Measurements from ENCODE around the gene P4HA2. TPM values are rescaled to one million over a fixed set of nuclear protein-coding genes. Genes with fewer than 3 reads are reported as not detected.

P4HA2 gene
- total RNA-seq, 5 donors from 2014 or later (not counting 1 experiment from before 2014, with no cell fraction given) = 0.50 to 0.99 (median 0.98) TPM; not detected in 2

- Mint-ChIP-seq H3K9me3 (peaks cover 2 to 17% (median 5%) of the 10 kb centered on the region in 3 donors), H3K4me3 (no peak overlapping the region), H3K36me3 (no peaks in the 10 kb centered on the region), H3K4me1 (no peaks in the 10 kb centered on the region), H3K27ac (no peak overlapping the region), H3K27me3 (peaks cover 0 to 4% of the 10 kb centered on the region in 2 donors)
- Histone ChIP-seq H3K27ac (ENCODE audit: low read length) (no peak overlapping the region), H3K4me3 (ENCODE audit: control insufficient read depth in 1 of 2, extremely low read depth in 1 of 2, low read length in 1 of 2) (no peak overlapping the region), H3K36me3 (ENCODE audit: control insufficient read depth in 2 of 2, extremely low read depth in 1 of 2, insufficient read depth in 1 of 2, low read length in 1 of 2) (no peaks in the 10 kb centered on the region), H3K27me3 (replicated peaks in 1 of 2; ENCODE audit: control insufficient read depth in 2 of 2, extremely low read depth in 1 of 2, insufficient read depth in 2 of 2, low read length in 1 of 2) (peaks cover 0 to 29% of the 10 kb centered on the region in 2 experiments), H3K9me3 (no peaks in the 10 kb centered on the region), H3K4me1 (ENCODE audit: control insufficient read depth in 1 of 2, extremely low read depth in 1 of 2, insufficient read depth in 2 of 2, low read length in 2 of 2) (no peaks in the 10 kb centered on the region)
- POLR2A ChIA-PET = interaction anchor here in 1 of 2 donors (0.5 kb wide), 1 partner anchor 14 kb away, joined by 4 read pairs; no protein-coding TSS in a partner anchor
- CTCF ChIA-PET = interaction anchor here in 1 of 2 donors (1.0 kb wide), 1 partner anchor 18 kb away, joined by 3 read pairs; no protein-coding TSS in a partner anchor
- DNase-seq (no peak), ATAC-seq (replicated peaks in 1 of 4) (no peak)
- WGBS (ENCODE audit: insufficient coverage) = 94% methylated on average over 2 of the region's 2 CpGs
Measured at GRCh38 chr5:132250547-132250946, 22.9 kb upstream of the P4HA2 start.

- Histone ChIP-seq H3K4me3 (ENCODE audit: control insufficient read depth in 1 of 2, extremely low read depth in 1 of 2, low read length in 1 of 2) (no peak overlapping the region), H3K27me3 (replicated peaks in 1 of 2; ENCODE audit: control insufficient read depth in 2 of 2, extremely low read depth in 1 of 2, insufficient read depth in 2 of 2, low read length in 1 of 2) (peaks cover 0 to 19% of the 10 kb centered on the region in 2 experiments), H3K4me1 (ENCODE audit: control insufficient read depth in 1 of 2, extremely low read depth in 1 of 2, insufficient read depth in 2 of 2, low read length in 2 of 2) (no peaks in the 10 kb centered on the region), H3K36me3 (ENCODE audit: control insufficient read depth in 2 of 2, extremely low read depth in 1 of 2, insufficient read depth in 1 of 2, low read length in 1 of 2) (no peaks in the 10 kb centered on the region), H3K9me3 (no peaks in the 10 kb centered on the region), H3K27ac (ENCODE audit: low read length) (no peak overlapping the region)
- ATAC-seq (replicated peaks in 1 of 4) (no peak), DNase-seq (no peak)
- peaks cover 16% of the 10 kb centered on the region for H3K36me3 Mint-ChIP-seq
- H3K4me3 Mint-ChIP-seq = no peak overlapping the region
- ChIA-PET POLR2A (no interaction called here), CTCF (interaction anchor here in 1 of 2 donors (0.6 to 1.2 kb wide), 2 partner anchors 9 to 254 kb away, joined by 3 read pairs; no protein-coding TSS in a partner anchor)
- H3K27ac Mint-ChIP-seq = no peak overlapping the region
- H3K27me3 Mint-ChIP-seq = peaks cover 14 to 19% of the 10 kb centered on the region in 2 donors
- H3K4me1 Mint-ChIP-seq = no peaks in the 10 kb centered on the region
- H3K9me3 Mint-ChIP-seq = peaks cover 15 to 37% (median 19%) of the 10 kb centered on the region in 3 donors
Measured at GRCh38 chr5:132246806-132247205, 19.2 kb upstream of the P4HA2 start.

GRCh38 chr5:132245593-132245992 is 17.9 kb upstream of the P4HA2 start:
- Mint-ChIP-seq H3K4me1 (no peaks in the 10 kb centered on the region), H3K27me3 (peaks cover 14 to 19% of the 10 kb centered on the region in 2 donors), H3K4me3 (no peak overlapping the region), H3K27ac (no peak overlapping the region), H3K9me3 (peaks cover 19 to 46% (median 20%) of the 10 kb centered on the region in 3 donors), H3K36me3 (peaks cover 16% of the 10 kb centered on the region)
- Histone ChIP-seq H3K4me1 (ENCODE audit: control insufficient read depth in 1 of 2, extremely low read depth in 1 of 2, insufficient read depth in 2 of 2, low read length in 2 of 2) (no peaks in the 10 kb centered on the region), H3K27me3 (replicated peaks in 1 of 2; ENCODE audit: control insufficient read depth in 2 of 2, extremely low read depth in 1 of 2, insufficient read depth in 2 of 2, low read length in 1 of 2) (peaks cover 0 to 12% of the 10 kb centered on the region in 2 experiments), H3K4me3 (ENCODE audit: control insufficient read depth in 1 of 2, extremely low read depth in 1 of 2, low read length in 1 of 2) (no peak overlapping the region), H3K9me3 (no peaks in the 10 kb centered on the region), H3K36me3 (ENCODE audit: control insufficient read depth in 2 of 2, extremely low read depth in 1 of 2, insufficient read depth in 1 of 2, low read length in 1 of 2) (no peaks in the 10 kb centered on the region), H3K27ac (ENCODE audit: low read length) (no peak overlapping the region)
- POLR2A ChIA-PET = no interaction called here
- CTCF ChIA-PET = no interaction called here
- no peak for ATAC-seq (replicated peaks in 1 of 4)
- DNase-seq = no peak
- WGBS (ENCODE audit: insufficient coverage) = no CpG with 5 or more reads among the region's 1 CpG

- POLR2A ChIA-PET = no interaction called here
- peaks cover 19 to 46% (median 20%) of the 10 kb centered on the region in 3 donors for H3K9me3 Mint-ChIP-seq
- H3K4me3 Mint-ChIP-seq = no peak overlapping the region
Measured at GRCh38 chr5:132243366-132243977, 15.8 kb upstream of the P4HA2 start.

GRCh38 chr5:132239776-132240175 is 12.1 kb upstream of the P4HA2 start:
- Mint-ChIP-seq H3K27ac (no peak overlapping the region), H3K4me3 (no peak overlapping the region), H3K36me3 (peaks cover 13% of the 10 kb centered on the region), H3K9me3 (peaks cover 8 to 21% (median 15%) of the 10 kb centered on the region in 3 donors), H3K27me3 (peaks cover 11 to 16% of the 10 kb centered on the region in 2 donors), H3K4me1 (no peaks in the 10 kb centered on the region)
- DNase-seq = no peak
- Histone ChIP-seq H3K4me1 (ENCODE audit: control insufficient read depth in 1 of 2, extremely low read depth in 1 of 2, insufficient read depth in 2 of 2, low read length in 2 of 2) (no peaks in the 10 kb centered on the region), H3K4me3 (ENCODE audit: control insufficient read depth in 1 of 2, extremely low read depth in 1 of 2, low read length in 1 of 2) (no peak overlapping the region), H3K36me3 (ENCODE audit: control insufficient read depth in 2 of 2, extremely low read depth in 1 of 2, insufficient read depth in 1 of 2, low read length in 1 of 2) (no peaks in the 10 kb centered on the region), H3K27ac (ENCODE audit: low read length) (no peak overlapping the region), H3K9me3 (no peaks in the 10 kb centered on the region), H3K27me3 (replicated peaks in 1 of 2; ENCODE audit: control insufficient read depth in 2 of 2, extremely low read depth in 1 of 2, insufficient read depth in 2 of 2, low read length in 1 of 2) (peaks cover 0 to 8% of the 10 kb centered on the region in 2 experiments)
- no peak for ATAC-seq (replicated peaks in 1 of 4)
- ChIA-PET POLR2A (no interaction called here), CTCF (interaction anchor here in 1 of 2 donors (2.8 kb wide), 1 partner anchor 261 kb away, joined by 10 read pairs; no protein-coding TSS in a partner anchor)

More at GRCh38 chr5:132243366-132243977, 15.8 kb upstream of the P4HA2 start:
- Mint-ChIP-seq H3K4me1 (no peaks in the 10 kb centered on the region), H3K27me3 (peaks cover 14 to 19% of the 10 kb centered on the region in 2 donors), H3K36me3 (peaks cover 16% of the 10 kb centered on the region), H3K27ac (no peak overlapping the region)
- Histone ChIP-seq H3K27me3 (replicated peaks in 1 of 2; ENCODE audit: control insufficient read depth in 2 of 2, extremely low read depth in 1 of 2, insufficient read depth in 2 of 2, low read length in 1 of 2) (peaks cover 0 to 13% of the 10 kb centered on the region in 2 experiments), H3K4me1 (ENCODE audit: control insufficient read depth in 1 of 2, extremely low read depth in 1 of 2, insufficient read depth in 2 of 2, low read length in 2 of 2) (no peaks in the 10 kb centered on the region), H3K36me3 (ENCODE audit: control insufficient read depth in 2 of 2, extremely low read depth in 1 of 2, insufficient read depth in 1 of 2, low read length in 1 of 2) (no peaks in the 10 kb centered on the region), H3K9me3 (no peaks in the 10 kb centered on the region), H3K4me3 (ENCODE audit: control insufficient read depth in 1 of 2, extremely low read depth in 1 of 2, low read length in 1 of 2) (no peak overlapping the region), H3K27ac (ENCODE audit: low read length) (no peak overlapping the region)
- CTCF ChIA-PET = interaction anchor here in 1 of 2 donors (0.6 kb wide), 1 partner anchor 268 kb away, joined by 3 read pairs; no protein-coding TSS in a partner anchor
- 67% methylated on average over 1 of the region's 3 CpGs for WGBS (ENCODE audit: insufficient coverage)
- DNase-seq (no peak), ATAC-seq (replicated peaks in 1 of 4) (no peak)

GRCh38 chr5:132238901-132239500 is 11.3 kb upstream of the P4HA2 start:
- POLR2A ChIA-PET = interaction anchor here in 1 of 2 donors (0.6 kb wide), 1 partner anchor 1162 kb away, joined by 3 read pairs; no protein-coding TSS in a partner anchor
- no peak overlapping the region for H3K4me3 Mint-ChIP-seq
- Histone ChIP-seq H3K27ac (ENCODE audit: low read length) (no peak overlapping the region), H3K4me1 (ENCODE audit: control insufficient read depth in 1 of 2, extremely low read depth in 1 of 2, insufficient read depth in 2 of 2, low read length in 2 of 2) (no peaks in the 10 kb centered on the region), H3K27me3 (replicated peaks in 1 of 2; ENCODE audit: control insufficient read depth in 2 of 2, extremely low read depth in 1 of 2, insufficient read depth in 2 of 2, low read length in 1 of 2) (peaks cover 0 to 5% of the 10 kb centered on the region in 2 experiments), H3K4me3 (ENCODE audit: control insufficient read depth in 1 of 2, extremely low read depth in 1 of 2, low read length in 1 of 2) (no peak overlapping the region), H3K36me3 (ENCODE audit: control insufficient read depth in 2 of 2, extremely low read depth in 1 of 2, insufficient read depth in 1 of 2, low read length in 1 of 2) (no peaks in the 10 kb centered on the region), H3K9me3 (no peaks in the 10 kb centered on the region)
- H3K36me3 Mint-ChIP-seq = peaks cover 7% of the 10 kb centered on the region
- no peak overlapping the region for H3K27ac Mint-ChIP-seq
- CTCF ChIA-PET = interaction anchor here (0.5 to 2.8 kb wide), 12 partner anchors 14 to 581 kb away, joined by 3 to 10 read pairs (median 4); no protein-coding TSS in a partner anchor
- peaks cover under 1 to 15% (median 8%) of the 10 kb centered on the region in 3 donors for H3K9me3 Mint-ChIP-seq
- no peak for ATAC-seq (replicated peaks in 1 of 4)
- peaks cover 4 to 12% of the 10 kb centered on the region in 2 donors for H3K27me3 Mint-ChIP-seq
- no peak for DNase-seq
- no CpG with 5 or more reads among the region's 1 CpG for WGBS (ENCODE audit: insufficient coverage)
- no peaks in the 10 kb centered on the region for H3K4me1 Mint-ChIP-seq

Data from T-cell (primary cell).